NCI-H1694 (cell line): ENCODE measurements around the gene EGFLAM.
"Not testable (repeated sequence)": the region's sequence is repeated elsewhere in the genome, so short reads cannot be mapped to it uniquely, and the experiment has no call there.

Source experiments
- DNase-seq: peaks from one replicate; lab custom pipeline; 2025; lab: John Stamatoyannopoulos, UW

EGFLAM gene

GRCh38 chr5:38375423-38375822 is 117.1 kb downstream of the EGFLAM start:
- DNase-seq: no peak

GRCh38 chr5:38376404-38376803 is 118.0 kb downstream of the EGFLAM start:
- no peak for DNase-seq

DNA sequence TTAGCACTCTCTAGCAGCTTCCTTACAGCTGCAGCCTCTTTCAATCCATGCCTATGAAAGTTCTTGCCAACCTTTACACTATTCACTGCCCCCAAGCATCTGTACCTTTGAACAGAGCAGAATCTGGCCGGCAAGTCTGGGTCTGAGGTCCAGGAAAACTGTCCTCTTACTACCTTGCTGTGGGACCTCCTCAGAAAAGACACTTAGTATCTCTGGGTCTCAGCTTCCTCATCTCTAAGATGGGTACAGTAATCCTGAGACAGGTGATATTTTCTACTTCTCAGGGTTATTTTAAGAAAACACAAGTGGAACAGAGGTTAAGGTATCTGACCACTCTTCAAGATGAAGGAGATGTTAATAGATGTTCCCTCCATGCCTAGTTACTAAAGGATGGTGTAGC is 120.2 kb downstream of the EGFLAM start:
- no peak for DNase-seq

GRCh38 chr5:38379350-38379937 is 121.1 kb downstream of the EGFLAM start:
- DNase-seq: no peak

DNA sequence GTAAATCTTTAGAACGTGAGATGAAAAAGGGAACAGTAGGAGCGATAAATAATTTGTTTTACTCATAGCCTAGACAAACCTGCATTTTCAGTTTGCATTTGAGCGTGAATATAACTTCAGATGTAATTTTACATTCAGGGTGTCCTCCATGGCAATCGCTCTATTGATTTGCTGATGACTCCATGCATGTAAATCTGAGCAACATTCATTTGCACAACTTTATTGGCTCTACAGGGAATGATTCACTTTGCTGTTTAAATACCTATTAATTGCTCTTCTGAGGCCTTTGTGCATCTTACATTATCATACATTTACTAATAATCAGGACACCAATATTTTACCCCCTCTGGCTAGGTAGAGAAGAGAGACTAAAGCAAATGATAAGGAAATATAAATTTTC is 122.2 kb downstream of the EGFLAM start:
- no peak for DNase-seq

DNA sequence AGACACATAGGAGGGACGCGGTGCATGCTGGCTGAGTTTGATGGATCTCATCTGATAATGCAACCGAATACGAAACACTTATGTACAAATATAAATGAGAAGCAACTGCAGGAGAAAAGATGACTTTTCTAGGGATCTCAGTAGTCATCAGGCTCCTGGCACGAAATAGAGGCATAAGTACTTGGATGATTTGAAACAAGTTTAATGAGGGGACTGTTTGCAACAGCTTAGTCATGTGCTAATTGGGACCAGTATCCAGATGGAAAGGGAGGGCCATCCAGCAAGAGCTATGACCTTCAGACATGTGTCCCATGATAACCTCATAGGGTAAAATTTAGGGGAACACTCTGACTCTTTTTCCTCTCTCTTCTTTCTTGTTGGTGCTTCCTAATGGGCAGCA is 123.0 kb downstream of the EGFLAM start:
- DNase-seq: no peak

DNA sequence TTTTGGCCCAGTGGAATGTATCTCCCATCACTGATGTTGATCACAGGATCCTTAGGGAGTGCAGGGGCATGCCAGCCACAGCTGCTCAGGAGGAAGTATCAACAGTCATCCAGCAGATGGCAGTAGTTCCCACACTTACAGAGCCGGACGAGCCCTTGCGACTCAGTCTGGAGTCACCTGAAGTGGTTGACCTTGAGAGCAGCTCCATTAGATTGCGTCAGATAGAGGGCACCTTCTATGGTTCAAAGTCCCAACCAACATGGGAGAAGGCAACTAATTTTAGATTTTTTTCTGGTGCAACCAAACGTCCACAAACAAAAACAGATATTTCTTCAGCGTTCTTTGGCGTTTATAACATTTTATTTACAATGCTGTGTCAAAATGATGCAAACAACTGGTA is 124.5 kb downstream of the EGFLAM start:
- peak; percentile 68 for DNase-seq

DNA sequence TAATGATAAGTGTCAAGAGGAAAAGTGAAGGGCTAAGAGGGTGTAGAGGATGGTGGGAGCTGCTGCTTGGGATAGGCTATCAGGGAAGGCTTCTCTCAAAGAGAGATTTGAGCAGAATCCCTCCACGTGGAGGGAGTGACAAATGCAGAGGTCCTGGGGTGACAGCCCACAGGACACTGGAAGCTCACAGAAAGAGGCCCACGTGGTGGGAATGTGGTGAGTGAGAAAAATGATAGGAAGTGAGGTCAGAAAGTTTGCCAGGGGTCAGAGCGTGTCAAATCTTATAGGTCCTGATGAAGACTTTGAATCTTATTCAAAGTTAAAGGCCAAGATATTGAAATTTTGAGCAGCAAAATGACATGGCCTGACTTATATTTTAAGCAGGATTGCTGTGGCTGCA is 125.3 kb downstream of the EGFLAM start:
- no peak for DNase-seq

- no peak for DNase-seq
Measured at GRCh38 chr5:38384396-38384795, 126.0 kb downstream of the EGFLAM start.

DNA sequence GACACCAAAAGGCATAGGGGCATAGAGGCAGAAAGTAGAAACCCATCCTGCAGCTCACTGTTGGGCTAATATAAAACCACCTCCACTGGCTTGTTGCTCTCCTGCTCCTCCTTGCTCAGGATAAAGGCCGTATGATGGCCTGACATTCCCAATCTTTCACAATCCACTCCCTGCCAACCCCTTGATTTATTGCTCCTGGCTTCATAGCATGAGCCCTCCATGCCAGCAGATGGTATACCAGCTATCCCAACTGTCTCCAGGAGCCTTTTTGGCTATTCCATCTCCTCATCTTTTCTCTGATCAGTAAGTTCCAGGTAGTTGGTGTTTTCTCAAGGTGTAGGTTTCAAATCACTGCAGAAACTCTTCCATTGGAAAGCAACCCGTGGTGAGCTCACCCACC is 128.8 kb downstream of the EGFLAM start:
- no peak for DNase-seq

GRCh38 chr5:38393636-38394035 is 135.3 kb downstream of the EGFLAM start:
- no peak for DNase-seq

DNA sequence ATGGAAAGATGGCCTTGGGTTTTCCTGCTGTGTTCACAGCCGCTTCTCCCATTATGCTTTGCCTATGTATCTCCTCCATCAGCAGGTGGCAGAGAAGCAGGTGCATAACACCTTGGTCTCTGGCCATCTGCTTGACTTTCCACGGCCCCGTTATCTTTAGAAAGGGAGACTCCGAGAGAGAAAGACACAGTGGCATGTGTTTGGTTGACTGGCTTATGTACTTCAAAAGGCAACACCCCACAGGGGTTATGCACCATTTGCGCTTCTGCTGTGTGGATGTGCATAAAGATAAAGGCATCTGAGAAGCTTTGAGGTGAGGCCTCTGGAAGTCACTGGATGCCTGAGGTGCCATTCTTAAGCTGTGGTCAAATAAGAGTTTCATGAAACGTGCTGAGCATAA is 138.4 kb downstream of the EGFLAM start:
- DNase-seq: no peak

GRCh38 chr5:38400365-38400764 is 142.0 kb downstream of the EGFLAM start:
- DNase-seq: no peak

DNA sequence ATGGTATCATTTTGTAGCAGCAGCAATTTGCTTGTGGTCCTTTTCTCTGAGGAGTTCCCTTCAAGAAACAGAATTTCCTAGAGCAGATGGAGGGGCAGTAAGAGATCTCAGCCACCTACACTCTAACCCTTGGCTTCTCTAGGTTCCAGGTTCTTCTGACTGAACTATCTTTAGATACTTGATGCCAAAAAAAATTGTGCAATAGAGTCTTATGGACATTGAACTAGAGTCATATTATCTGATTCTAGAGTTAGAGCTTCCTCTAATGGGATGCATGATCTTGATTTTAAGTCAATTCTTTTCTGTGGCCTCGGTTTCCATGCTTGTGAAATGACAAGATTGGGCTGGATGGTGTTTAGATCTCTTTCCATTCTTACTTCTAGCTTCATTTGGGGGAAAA is 142.8 kb downstream of the EGFLAM start:
- DNase-seq: no peak

DNA sequence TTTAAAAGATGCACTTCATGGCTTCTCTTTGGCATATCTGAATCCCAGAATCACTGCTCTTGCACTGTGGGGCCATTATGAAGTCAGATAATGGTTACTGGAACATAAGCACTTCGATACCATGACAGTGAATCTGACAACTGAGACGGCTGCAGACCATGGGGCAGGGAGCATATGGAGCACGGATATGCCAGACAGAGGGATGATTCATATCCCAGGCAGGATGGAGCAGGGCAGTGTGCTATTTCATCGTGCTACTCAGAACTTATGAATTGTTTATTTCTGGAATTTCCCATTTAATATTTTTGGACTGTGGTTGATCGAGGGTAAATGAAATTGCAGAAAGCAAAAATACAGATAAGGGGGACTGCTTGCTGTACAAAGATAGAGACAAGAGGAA is 145.0 kb downstream of the EGFLAM start:
- no peak for DNase-seq

DNA sequence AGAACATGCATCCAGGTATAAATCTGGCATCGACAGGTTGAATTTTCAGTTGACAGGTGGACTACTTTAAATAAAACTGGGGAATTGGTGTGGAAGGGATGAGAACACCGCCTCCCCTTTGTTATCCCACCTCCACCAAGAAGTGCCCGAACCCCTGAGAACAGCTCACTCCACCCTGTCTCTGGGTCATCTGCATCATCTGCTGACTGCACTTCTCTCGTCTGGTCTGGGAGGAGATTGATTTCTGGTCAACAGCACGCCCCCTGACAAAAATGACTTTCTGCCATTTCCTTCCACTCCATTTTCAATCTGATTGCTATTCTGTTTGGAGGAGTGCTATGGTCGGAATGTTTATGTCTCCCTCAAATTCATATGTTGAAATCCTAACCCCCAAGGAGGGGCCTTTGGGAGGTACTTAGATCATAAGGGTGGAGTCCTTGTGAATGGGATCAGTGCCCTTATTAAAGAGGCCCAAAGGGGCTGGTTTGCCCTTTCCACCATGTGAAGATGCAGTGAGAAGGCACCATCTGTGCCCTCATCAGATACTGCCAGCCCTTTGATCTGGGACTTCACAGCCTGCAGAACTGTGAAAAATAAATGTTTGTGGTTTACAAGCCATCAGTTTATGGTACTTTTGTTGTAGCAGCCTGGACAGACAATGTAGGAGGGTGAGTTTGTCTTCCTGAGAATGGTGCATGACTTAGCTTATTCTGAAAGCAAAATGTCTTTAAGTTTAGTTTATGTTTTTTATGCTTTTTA is 145.7 kb downstream of the EGFLAM start:
- no peak for DNase-seq

DNA sequence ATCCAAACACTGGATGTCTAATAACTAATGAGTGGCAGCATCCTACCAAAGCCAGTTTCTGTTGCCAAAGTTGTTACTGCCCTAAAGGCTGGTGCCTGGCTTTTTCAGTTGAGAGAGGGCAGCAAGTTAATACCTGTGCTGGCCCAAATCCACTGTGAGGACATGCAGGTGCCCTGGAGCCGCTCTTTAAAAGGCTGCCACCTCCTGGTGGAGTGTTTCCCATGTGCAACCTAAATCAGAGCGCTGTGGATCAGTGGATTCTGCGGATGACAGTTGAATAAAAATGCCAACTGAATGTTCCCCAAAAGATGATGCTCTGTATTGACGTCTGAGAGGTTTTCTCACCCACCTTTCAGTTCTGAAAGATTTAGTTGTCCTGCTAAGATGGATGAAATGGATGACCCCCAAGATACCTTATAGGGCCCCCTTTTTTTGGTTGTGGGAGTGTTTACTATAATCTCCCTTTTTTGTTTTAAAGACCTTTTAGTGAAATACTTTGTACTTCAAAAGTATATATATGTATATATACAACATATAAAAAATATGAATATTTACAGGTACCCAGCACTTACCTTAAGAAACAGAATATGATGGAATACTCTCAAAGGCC is 146.4 kb downstream of the EGFLAM start:
- DNase-seq: no peak

DNA sequence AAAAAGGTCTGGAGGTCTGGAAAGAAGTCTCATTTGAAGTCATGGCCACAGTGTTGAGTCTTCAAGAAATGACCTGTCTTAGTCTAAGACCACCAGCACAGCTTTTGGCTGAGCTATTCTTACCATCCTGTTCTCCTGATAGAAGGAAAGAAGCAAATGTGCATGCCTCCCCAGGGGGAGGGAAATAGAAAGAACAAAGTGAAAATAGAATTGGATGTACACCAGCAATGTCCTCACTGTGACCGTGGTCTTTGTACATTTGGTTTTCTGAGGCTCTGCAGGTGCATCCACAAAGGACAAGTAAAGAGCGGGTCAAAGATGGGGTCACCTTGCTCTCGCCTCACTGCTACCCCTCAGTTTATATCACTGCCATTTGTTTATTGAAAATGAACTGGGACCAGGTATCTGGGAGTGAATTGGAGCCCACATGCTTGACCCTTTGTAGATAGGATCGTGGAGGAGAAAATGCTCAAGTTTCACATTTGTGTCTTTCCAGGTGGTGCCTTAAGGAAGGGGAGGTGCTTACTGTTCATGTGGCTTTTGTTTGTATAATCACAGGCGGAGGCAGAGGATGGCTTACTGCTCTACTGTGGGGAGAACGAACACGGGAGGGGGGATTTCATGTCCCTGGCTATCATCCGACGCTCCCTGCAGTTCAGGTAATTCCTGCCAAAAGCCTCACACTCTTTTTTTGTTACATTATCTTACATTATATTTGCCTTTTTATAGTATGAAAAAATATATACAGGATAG is 150.3 kb downstream of the EGFLAM start:
- DNase-seq: no peak

DNA sequence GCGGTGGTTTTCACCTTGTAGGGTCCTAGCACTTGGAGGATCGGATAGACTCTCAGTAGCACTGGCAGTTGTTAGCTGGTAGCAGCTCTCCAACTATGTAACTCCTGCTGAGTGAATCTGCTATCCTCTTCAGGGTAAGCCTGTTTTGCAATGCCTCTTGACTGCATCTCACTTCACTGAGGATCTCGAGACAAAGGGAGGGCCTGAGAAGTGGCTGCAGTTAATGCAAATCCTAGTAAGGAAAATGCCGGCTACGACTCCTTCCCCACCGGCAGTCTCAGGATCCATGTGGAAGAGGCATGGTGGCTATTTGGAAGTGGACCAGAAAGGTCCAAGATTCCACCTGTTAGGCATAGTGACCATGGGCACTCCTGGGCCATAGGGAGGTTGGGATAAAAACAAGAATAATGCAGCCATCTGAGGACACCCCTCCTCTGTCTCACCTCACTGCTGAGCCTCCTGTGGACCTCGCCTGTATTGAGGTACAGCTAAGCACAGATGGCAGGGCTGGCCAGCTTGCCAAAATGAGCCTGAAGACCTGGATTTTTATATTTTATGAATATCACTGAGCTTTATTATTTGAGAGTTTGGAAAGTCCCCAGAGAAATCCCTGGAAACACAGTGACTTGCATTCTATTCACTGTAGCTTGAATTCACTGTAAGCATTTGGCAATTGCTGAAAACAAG is 152.1 kb downstream of the EGFLAM start:
- DNase-seq: no peak

DNA sequence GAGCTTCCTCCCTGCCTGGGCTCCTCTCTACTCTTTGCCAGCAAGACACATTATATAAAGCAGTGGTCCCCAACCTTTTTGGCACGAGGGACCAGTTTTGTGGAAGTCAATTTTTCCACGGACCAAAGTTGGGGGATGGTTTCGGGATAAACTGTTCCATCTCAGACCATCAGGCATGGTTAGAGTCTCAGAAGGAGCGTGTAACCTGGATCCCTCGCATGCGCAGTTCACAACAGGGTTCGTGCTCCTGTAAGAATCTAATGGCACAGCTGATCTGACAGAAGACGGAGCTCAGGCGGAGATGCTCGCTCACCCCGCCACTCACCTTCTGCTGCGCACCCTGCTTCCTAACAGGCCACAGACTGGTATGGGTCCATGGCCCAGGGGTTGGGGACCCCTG is 155.3 kb downstream of the EGFLAM start:
- no peak for DNase-seq

GRCh38 chr5:38414348-38414747 is 156.0 kb downstream of the EGFLAM start:
- DNase-seq: no peak

- DNase-seq: not testable (repeated sequence)
Measured at GRCh38 chr5:38415772-38416171, 157.4 kb downstream of the EGFLAM start.
